Measurements from ENCODE around the gene SLIT3.

DNA sequence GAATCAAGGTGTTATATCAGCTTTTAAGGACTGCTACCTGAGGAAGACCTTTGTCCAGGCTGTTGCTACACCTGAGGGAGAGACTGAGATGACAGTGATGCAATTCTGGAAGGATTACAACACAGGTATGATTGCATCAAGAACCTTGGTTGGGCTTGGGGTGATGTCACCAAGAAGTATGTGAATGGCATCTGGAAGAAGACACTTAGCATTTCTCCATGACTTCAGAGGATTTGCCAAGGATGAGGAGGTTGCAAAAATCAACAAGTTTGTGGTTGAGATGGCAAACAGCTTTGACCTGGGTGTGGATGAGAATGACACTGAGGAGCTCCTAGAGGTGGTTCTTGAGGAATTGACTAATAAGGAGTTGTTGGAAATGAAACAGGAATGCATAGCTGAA, 653.9 kb downstream of the SLIT3 start:
- no peak for TF ChIP-seq POLR2A (IDR thresholded peaks at IDR 0.05)
- TF ChIP-seq, protein P1, sequence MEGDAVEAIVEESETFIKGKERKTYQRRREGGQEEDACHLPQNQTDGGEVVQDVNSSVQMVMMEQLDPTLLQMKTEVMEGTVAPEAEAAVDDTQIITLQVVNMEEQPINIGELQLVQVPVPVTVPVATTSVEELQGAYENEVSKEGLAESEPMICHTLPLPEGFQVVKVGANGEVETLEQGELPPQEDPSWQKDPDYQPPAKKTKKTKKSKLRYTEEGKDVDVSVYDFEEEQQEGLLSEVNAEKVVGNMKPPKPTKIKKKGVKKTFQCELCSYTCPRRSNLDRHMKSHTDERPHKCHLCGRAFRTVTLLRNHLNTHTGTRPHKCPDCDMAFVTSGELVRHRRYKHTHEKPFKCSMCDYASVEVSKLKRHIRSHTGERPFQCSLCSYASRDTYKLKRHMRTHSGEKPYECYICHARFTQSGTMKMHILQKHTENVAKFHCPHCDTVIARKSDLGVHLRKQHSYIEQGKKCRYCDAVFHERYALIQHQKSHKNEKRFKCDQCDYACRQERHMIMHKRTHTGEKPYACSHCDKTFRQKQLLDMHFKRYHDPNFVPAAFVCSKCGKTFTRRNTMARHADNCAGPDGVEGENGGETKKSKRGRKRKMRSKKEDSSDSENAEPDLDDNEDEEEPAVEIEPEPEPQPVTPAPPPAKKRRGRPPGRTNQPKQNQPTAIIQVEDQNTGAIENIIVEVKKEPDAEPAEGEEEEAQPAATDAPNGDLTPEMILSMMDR (IDR thresholded peaks at IDR 0.05), result no peak
